Glomerular visceral epithelial cell (primary cell): Measurements from ENCODE around the gene SAYSD1.

Source experiments
- DNase-seq: peaks from one replicate; pipeline ENCODE4 v3.0.0-alpha.2; 2016; ENCODE audit errors: extremely low spot score

SAYSD1 gene

GRCh38 chr6:39079197-39080125 lies 35.5 kb downstream of the SAYSD1 start:
- DNase-seq = no peak

- no peak for DNase-seq
Measured at GRCh38 chr6:39078695-39079094, 36.3 kb downstream of the SAYSD1 start.

GRCh38 chr6:39077882-39078594 lies 36.9 kb downstream of the SAYSD1 start:
- DNase-seq = no peak

- no peak for DNase-seq
Measured at GRCh38 chr6:39076623-39077535, 38.1 kb downstream of the SAYSD1 start.

- DNase-seq = no peak
Measured at GRCh38 chr6:39075807-39076622, 39.0 kb downstream of the SAYSD1 start.

- DNase-seq = no peak
Measured at GRCh38 chr6:39075010-39075686, 39.8 kb downstream of the SAYSD1 start.

- DNase-seq = no peak
Measured at GRCh38 chr6:39074486-39074885, 40.5 kb downstream of the SAYSD1 start.

GRCh38 chr6:39073471-39074355 lies 41.3 kb downstream of the SAYSD1 start:
- no peak for DNase-seq

- DNase-seq = no peak
Measured at GRCh38 chr6:39072830-39073229, 42.2 kb downstream of the SAYSD1 start.

- no peak for DNase-seq
Measured at GRCh38 chr6:39068391-39068790, 46.6 kb downstream of the SAYSD1 start.

- DNase-seq = no peak
Measured at GRCh38 chr6:39065561-39065960, 49.4 kb downstream of the SAYSD1 start.

GRCh38 chr6:39063526-39063925 lies 51.5 kb downstream of the SAYSD1 start:
- DNase-seq = no peak

GRCh38 chr6:39062014-39062740 lies 52.8 kb downstream of the SAYSD1 start:
- DNase-seq = no peak

- no peak for DNase-seq
Measured at GRCh38 chr6:39061588-39061987, 53.4 kb downstream of the SAYSD1 start.

GRCh38 chr6:39061182-39061581 lies 53.8 kb downstream of the SAYSD1 start:
- DNase-seq = no peak

GRCh38 chr6:39060467-39061160 lies 54.4 kb downstream of the SAYSD1 start:
- no peak for DNase-seq

- DNase-seq = no peak
Measured at GRCh38 chr6:39059496-39060310, 55.3 kb downstream of the SAYSD1 start.
